Small intestine (tissue), 7 donors: ENCODE data around the gene KIRREL3. TPM values are rescaled to one million over a fixed set of nuclear protein-coding genes. Genes with fewer than 3 reads are reported as not detected.

Source experiments
- DNase-seq, 2 donors: peaks; one replicate each; pipeline versions ENCODE4 v3.0.0 to v3.0.0-alpha.2; 2013
- FAIRE-seq: peaks from 2 replicates; lab custom pipeline; 2012; peaks lifted over from hg19 to GRCh38; lab: Jason Lieb, UNC
- H3K27ac ChIP-seq, 3 donors: one replicate each; pipeline ENCODE4 v1.5.1; 2013; ENCODE audit warnings: low read length in 2 of 3, mild to moderate bottlenecking in 2 of 3, control low read depth in 1 of 3, inconsistent platforms in 1 of 3, low read depth in 1 of 3, moderate library complexity in 1 of 3
- H3K27me3 ChIP-seq, 3 donors: one replicate each; pipeline ENCODE4 v1.6.1; 2013; ENCODE audit warnings: low read length in 3 of 3, inconsistent platforms in 1 of 3; ENCODE audit not compliant: control insufficient read depth in 3 of 3, insufficient read depth in 3 of 3
- H3K36me3 ChIP-seq, 3 donors: one replicate each; pipeline ENCODE4 v1.6.1; 2013; ENCODE audit warnings: low read length in 3 of 3, inconsistent platforms in 1 of 3, low read depth in 1 of 3, mild to moderate bottlenecking in 1 of 3, moderate library complexity in 1 of 3; ENCODE audit not compliant: control insufficient read depth in 3 of 3, insufficient read depth in 2 of 3
- H3K4me1 ChIP-seq, 3 donors: one replicate each; pipeline ENCODE4 v1.6.1; 2013; ENCODE audit warnings: low read length in 2 of 3, inconsistent platforms in 1 of 3, low read depth in 1 of 3, mild to moderate bottlenecking in 1 of 3, moderate library complexity in 1 of 3; ENCODE audit not compliant: control insufficient read depth in 3 of 3, insufficient read depth in 2 of 3
- H3K4me3 ChIP-seq, 3 donors: one replicate each; pipeline ENCODE4 v1.5.1; 2013; ENCODE audit warnings: low read length in 3 of 3, control low read depth in 1 of 3, inconsistent platforms in 1 of 3, low read depth in 1 of 3, mild to moderate bottlenecking in 1 of 3, moderate library complexity in 1 of 3
- H3K9me3 ChIP-seq, 2 donors: one replicate each; pipeline ENCODE4 v1.6.1; 2013; ENCODE audit warnings: low read depth in 1 of 2, low read length in 1 of 2; ENCODE audit not compliant: control insufficient read depth in 2 of 2, insufficient read depth in 1 of 2
- WGBS, 3 donors: extraction: QIAGEN DNeasy Blood & Tissue Kit; methylation state at CpG; one replicate each; pipeline ENCODE4 v1.1.7; 2013; 5-methylcytosine and 5-hydroxymethylcytosine counted together
- polyA plus RNA-seq, 4 donors: library from polyadenylated mRNA; stranded (reverse) in 3 of 4; unstranded in 1 of 4; fragments of 200-250 nt in 3 of 4; fragments of 120-200 nt in 1 of 4; gene quantifications; one replicate each; pipeline versions ENCODE4 v1.2.1 to v1.2.3, GENCODE V29; 2013
- donor health status: healthy with polysubstance abuse.
- donor health status: control.
- donor health status: control.
- donor health status: Bipolar disorder and iron deficiency.
- donor health status: healthy.

The KIRREL3 gene
- polyA plus RNA-seq, 4 donors = 0.18 to 0.61 TPM; not detected in 2

DNA sequence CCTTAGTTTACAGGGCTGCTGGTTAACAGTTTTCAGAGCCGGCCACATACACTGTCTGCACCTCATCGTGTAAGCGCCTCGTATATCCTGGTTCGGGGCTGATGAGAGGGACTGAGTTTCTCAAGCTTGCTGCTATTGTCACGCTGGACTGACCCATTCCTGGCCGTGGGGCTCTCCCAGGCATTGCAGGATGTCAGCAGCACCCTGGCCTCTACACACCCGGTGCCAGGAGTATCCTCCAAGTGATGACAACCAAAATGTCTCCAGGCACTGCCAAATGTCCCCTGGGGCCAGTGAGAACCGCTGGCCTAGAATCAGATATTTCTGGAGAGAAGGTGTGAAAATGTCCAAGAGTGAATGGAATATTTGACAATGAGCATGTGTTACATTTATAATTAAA is 562.3 kb downstream of the KIRREL3 start:
- Histone ChIP-seq H3K27me3 (peaks cover 0 to 16% (median 2%) of the 10 kb centered on the region in 3 donors), H3K4me1 (peaks cover 0 to 6% (median 0%) of the 10 kb centered on the region in 3 donors), H3K4me3 (no peak overlapping the region), H3K9me3 (no peaks in the 10 kb centered on the region), H3K36me3 (no peaks in the 10 kb centered on the region), H3K27ac (no peak overlapping the region)
- no peak for FAIRE-seq
- WGBS, 3 donors = 78 to 83% (median 81%) methylated on average over 9 of the region's 9 CpGs
- DNase-seq = no peak

DNA sequence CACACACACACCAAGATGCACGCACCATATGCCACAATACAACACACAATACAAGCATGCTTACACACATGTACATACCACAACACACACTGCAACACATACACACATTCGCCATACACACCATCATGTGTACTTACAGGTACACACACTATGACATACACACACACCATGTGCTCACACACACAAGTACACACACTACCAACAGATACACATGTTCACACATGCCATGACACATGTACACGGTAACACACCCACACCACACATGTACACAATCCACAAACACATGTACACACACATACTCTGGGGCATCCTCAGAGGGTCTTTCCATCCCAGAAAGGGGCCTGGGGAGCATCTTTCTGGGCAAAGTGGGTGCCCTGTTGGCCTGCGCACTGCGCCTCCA is 562.8 kb downstream of the KIRREL3 start:
- DNase-seq (no peak), FAIRE-seq (no peak)
- Histone ChIP-seq H3K9me3 (no peaks in the 10 kb centered on the region), H3K4me1 (peaks cover 0 to 6% (median 0%) of the 10 kb centered on the region in 3 donors), H3K36me3 (no peaks in the 10 kb centered on the region), H3K4me3 (no peak overlapping the region), H3K27ac (no peak overlapping the region), H3K27me3 (peaks cover 0 to 13% (median 2%) of the 10 kb centered on the region in 3 donors)
- 91 to 96% (median 93%) methylated on average over 5 of the region's 5 CpGs for WGBS, 3 donors

DNA sequence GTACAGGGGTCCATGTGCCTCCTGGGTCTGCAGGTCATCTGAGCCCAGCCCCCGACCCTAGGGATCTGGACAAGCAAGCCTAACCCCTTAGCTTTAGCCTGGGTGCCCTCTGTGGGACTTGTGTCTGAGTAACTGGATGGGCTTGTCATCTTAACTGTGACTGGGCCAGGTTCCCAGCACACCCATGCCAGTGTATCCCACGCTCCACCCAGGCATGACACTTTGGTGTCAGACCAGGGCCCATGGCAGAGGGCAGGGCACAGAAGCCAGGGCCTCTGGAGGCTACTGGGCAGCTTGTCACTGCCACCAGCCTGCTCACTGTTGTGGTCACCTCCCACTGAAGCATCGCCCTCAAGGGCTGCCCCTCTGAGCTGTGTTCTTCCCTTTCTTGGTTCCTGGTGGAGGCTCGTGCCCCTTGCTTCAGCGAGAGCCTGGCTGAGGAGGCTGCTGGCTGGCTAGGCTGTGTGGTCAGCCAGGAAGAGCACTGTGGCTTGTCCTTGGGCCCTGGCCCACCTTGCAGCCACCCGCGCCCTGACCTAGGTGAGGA is 564.3 kb downstream of the KIRREL3 start:
- WGBS, 3 donors = 84 to 91% (median 87%) methylated on average over 7 of the region's 7 CpGs
- FAIRE-seq (no peak), DNase-seq (no peak)
- Histone ChIP-seq H3K9me3 (no peaks in the 10 kb centered on the region), H3K4me3 (no peak overlapping the region), H3K27ac (no peak overlapping the region), H3K27me3 (peaks cover 0 to 4% (median 2%) of the 10 kb centered on the region in 3 donors), H3K36me3 (no peaks in the 10 kb centered on the region), H3K4me1 (peaks cover 0 to 6% (median 0%) of the 10 kb centered on the region in 3 donors)

DNA sequence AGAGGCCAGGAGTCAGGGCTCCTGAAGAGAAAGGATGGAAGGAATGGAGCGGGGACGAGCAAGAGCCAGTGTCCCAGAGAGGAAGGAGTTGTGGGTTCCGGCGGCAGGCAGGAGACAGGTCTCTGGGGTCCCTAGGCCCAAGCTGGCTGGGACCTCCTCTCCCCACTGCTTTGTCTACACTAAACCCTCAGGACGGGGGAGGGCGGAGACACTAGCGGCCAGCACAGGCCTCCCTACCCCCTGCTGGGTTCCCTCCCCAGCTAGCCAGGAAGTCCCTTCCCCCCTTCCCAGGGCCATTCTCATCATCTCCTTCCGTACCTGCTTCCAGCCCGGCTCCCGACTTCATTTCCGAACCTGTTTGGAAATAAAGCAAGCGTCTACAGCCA is 565.6 kb downstream of the KIRREL3 start:
- no peaks in the 10 kb centered on the region for H3K4me1 ChIP-seq
- H3K4me3 ChIP-seq = no peak overlapping the region
- whole genome bisulfite sequencing, 3 donors = 80 to 82% (median 81%) methylated on average over 9 to 12 of the region's 12 CpGs
- no peaks in the 10 kb centered on the region for H3K36me3 ChIP-seq
- DNase-seq (no peak), FAIRE-seq (no peak)
- no peaks in the 10 kb centered on the region for H3K27me3 ChIP-seq
- H3K27ac ChIP-seq = no peak overlapping the region
- H3K9me3 ChIP-seq = no peaks in the 10 kb centered on the region

DNA sequence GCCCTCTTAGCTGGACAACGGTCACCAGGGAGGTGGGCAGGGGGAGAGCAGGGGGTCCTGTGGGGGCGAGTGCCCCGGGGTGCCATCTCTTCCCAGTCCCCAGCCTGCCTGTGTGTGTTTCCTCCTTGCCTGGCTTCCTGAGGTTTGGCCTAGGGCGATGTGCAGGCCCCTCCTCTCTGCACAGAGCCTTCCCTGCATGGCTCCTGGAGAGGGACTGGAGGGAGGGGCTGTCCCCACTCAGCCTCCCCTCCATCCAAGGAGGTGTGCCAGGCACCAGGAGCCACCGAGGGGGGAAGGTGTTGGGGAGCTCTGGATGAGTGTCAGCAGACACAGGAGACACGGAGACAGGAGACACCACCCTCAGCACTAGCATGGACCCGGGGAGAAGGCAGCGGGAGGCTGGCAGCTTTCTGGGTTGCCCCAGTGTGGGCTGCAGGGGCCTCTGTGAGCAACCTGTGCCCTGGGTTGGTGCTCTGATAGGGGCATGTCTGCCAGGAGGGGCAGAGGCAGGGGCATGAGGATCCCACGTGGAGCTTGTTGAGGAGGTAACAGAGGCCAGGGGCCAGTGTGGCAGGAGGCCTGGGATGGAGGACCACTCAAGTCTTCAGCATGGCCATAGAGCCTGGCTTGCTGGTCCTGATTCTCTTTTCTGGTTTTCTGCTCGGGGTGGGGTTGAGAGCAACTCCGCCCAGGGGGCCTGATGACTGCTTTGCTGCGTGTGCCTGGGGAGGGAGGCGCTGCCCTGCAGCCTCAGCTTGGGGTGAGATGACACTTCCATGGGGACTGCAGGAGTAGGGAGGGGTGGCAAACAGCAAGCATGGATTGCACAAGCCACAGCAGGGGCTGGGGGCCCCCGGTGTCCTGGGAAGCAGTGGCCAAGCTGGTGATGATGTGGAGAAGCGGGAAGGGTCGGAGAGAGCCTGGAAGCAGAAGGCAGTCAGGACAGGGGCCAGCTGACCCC is 566.3 kb downstream of the KIRREL3 start:
- Histone ChIP-seq H3K27me3 (no peaks in the 10 kb centered on the region), H3K4me1 (no peaks in the 10 kb centered on the region), H3K4me3 (no peak overlapping the region), H3K9me3 (no peaks in the 10 kb centered on the region), H3K27ac (no peak overlapping the region), H3K36me3 (no peaks in the 10 kb centered on the region)
- no peak for FAIRE-seq
- DNase-seq = no peak
- WGBS, 3 donors = 62 to 76% (median 75%) methylated on average over 14 to 16 of the region's 16 CpGs

DNA sequence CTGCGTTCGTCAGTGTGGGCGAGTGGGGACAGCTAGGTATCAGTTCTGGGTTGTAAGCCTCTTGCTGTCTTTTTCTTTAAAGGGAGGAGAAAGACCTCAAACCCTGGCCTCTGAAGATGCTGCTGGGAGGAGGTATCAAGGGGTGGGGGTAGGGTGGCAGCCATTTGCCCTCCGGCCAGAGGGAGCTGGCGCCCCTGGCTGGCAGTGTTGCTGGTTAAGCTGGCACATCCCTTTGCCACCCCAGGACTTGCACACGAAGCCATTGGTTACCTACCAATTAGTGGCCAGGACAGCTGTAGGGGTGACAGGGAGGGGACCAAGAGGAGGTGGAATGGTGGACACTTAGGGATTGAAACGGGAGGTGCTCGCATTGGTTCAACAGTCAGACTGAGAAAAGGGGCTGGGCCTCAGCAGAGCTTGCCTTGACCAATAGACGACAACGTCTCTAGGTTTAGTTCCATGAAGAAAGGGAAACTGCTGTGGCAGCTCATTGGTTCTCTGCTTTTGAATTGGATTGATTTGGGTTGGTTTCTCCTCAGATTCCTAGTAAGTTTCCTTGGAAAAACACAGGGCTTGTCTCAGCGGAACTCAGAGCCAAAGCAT is 567.2 kb downstream of the KIRREL3 start:
- FAIRE-seq = no peak
- H3K4me3 ChIP-seq = no peak overlapping the region
- H3K9me3 ChIP-seq = no peaks in the 10 kb centered on the region
- no peak overlapping the region for H3K27ac ChIP-seq
- H3K27me3 ChIP-seq = no peaks in the 10 kb centered on the region
- no peak for DNase-seq
- 74 to 81% (median 79%) methylated on average over 11 of the region's 11 CpGs for WGBS, 3 donors
- no peaks in the 10 kb centered on the region for H3K4me1 ChIP-seq
- H3K36me3 ChIP-seq = no peaks in the 10 kb centered on the region

DNA sequence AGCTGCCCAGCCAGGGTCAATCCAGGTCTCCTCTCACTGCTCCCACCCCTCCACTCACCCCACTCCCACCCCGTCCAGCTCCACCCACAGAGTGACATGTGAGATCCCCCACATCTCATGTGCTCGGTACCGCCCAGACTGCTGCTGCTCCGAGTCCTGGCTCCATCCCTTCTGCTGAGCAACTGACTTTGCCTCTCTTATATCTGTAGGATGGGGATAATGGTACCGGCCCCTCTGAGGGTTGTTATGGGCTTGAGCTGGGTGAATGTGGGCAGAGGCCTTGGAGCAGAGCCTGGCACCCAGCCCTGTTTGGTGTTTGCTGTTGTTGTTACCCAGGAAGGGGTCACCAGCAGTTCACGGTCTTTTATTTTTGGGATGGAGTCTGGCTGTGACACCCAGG is 568.0 kb downstream of the KIRREL3 start:
- 74 to 85% (median 81%) methylated on average over 6 of the region's 6 CpGs for WGBS, 3 donors
- H3K9me3 ChIP-seq = no peaks in the 10 kb centered on the region
- H3K27ac ChIP-seq = peak overlapping the region in 1 of 3 donors; percentile 62
- no peaks in the 10 kb centered on the region for H3K36me3 ChIP-seq
- H3K4me3 ChIP-seq = no peak overlapping the region
- DNase-seq (no peak), FAIRE-seq (no peak)
- no peaks in the 10 kb centered on the region for H3K27me3 ChIP-seq
- no peaks in the 10 kb centered on the region for H3K4me1 ChIP-seq

DNA sequence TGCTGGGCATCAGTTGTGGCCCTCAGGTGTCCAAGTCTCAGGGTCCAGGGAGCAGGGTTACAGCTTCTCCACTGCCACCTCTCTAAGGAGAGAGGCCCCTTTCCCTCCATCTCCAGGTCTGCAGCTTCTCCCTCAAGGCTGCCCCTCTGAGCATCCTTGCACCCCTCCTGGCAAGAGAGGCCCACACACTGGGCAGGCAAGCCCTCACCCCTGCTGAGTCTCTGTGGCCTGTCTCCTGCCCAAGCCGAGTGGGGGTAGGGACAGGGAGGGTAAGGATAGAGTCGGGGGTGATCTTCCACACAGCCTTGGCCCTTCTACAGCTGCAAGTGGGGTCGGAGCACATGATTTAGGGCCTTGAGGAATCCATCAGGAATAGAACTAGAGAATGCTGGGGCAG is 568.5 kb downstream of the KIRREL3 start:
- no peaks in the 10 kb centered on the region for H3K36me3 ChIP-seq
- no peaks in the 10 kb centered on the region for H3K4me1 ChIP-seq
- no peak for FAIRE-seq
- H3K27me3 ChIP-seq = no peaks in the 10 kb centered on the region
- no peak for DNase-seq
- peak overlapping the region in 1 of 3 donors; percentile 62 for H3K27ac ChIP-seq
- no peak overlapping the region for H3K4me3 ChIP-seq
- 46 to 63% (median 57%) methylated on average over 3 of the region's 3 CpGs for WGBS, 3 donors
- H3K9me3 ChIP-seq = no peaks in the 10 kb centered on the region
